ENCODE data around the gene SDCCAG8. TPM values are rescaled to one million over a fixed set of nuclear protein-coding genes. Genes with fewer than 3 reads are reported as not detected.
A peak's percentile ranks its signal among the peaks of the same experiment; 100 is the strongest.

The SDCCAG8 gene
- polyA plus RNA-seq, 3 donors = 33.2 to 34.4 (median 33.4) TPM

DNA sequence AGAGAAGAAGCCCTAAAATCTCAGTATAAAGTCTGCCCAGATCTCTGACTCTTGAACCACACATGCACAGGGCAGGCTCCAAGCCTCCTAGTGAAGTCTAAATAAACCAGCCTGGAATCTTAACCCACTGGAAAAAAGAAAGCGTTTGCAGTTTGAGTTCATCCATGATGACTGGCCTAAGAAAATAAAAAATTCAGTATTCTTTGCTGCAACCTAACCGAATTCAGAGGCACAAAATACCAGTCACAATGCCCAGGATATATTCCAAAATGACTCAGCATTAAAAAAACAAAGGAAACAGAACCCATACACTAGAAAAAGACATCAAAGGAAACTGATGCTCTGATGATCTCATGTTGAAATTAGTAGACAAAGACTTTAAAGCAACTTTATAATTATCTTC is 269.2 kb downstream of the SDCCAG8 start:
- peaks cover 0 to 5% (median 2%) of the 10 kb centered on the region in 3 donors for H3K27me3 Mint-ChIP-seq (ENCODE audit: low read depth in 3 of 3)
- Histone ChIP-seq H3K27me3 (ENCODE audit: control insufficient read depth in 2 of 2, insufficient read depth in 2 of 2, low read length in 2 of 2) (no peaks in the 10 kb centered on the region), H3K27ac (ENCODE audit: low read depth in 1 of 2, low read length in 2 of 2) (no peak overlapping the region), H3K9me3 (replicated peaks in 1 of 2; ENCODE audit: control insufficient read depth in 1 of 2, insufficient read depth in 1 of 2, low read length in 2 of 2) (no peaks in the 10 kb centered on the region), H3K4me1 (ENCODE audit: control insufficient read depth in 1 of 2, insufficient read depth in 2 of 2, low read length in 2 of 2) (peaks cover 0 to 6% of the 10 kb centered on the region in 2 donors), H3K4me3 (replicated peaks in 1 of 3; ENCODE audit: low read depth in 2 of 3, low read length in 3 of 3) (no peak overlapping the region), H2AFZ (ENCODE audit: insufficient read depth, low read depth, low read length, poor library complexity, severe bottlenecking) (no peak overlapping the region), H3K4me2 (replicated peaks; ENCODE audit: extremely low read depth, low read length, poor library complexity, severe bottlenecking) (no peak overlapping the region), H3K36me3 (replicated peaks in 1 of 2; ENCODE audit: control insufficient read depth in 1 of 2, insufficient read depth in 2 of 2, low read length in 2 of 2) (no peaks in the 10 kb centered on the region), H3K9ac (ENCODE audit: insufficient read depth, low read length, poor library complexity, severe bottlenecking) (no peak overlapping the region), H3K79me2 (ENCODE audit: insufficient read depth, low read length) (no peaks in the 10 kb centered on the region), H4K20me1 (ENCODE audit: insufficient read depth, low read length) (no peaks in the 10 kb centered on the region)
- peaks cover 0 to 5% (median 0%) of the 10 kb centered on the region in 7 donors for H3K9me3 Mint-ChIP-seq
- TF ChIP-seq, protein P1, sequence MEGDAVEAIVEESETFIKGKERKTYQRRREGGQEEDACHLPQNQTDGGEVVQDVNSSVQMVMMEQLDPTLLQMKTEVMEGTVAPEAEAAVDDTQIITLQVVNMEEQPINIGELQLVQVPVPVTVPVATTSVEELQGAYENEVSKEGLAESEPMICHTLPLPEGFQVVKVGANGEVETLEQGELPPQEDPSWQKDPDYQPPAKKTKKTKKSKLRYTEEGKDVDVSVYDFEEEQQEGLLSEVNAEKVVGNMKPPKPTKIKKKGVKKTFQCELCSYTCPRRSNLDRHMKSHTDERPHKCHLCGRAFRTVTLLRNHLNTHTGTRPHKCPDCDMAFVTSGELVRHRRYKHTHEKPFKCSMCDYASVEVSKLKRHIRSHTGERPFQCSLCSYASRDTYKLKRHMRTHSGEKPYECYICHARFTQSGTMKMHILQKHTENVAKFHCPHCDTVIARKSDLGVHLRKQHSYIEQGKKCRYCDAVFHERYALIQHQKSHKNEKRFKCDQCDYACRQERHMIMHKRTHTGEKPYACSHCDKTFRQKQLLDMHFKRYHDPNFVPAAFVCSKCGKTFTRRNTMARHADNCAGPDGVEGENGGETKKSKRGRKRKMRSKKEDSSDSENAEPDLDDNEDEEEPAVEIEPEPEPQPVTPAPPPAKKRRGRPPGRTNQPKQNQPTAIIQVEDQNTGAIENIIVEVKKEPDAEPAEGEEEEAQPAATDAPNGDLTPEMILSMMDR (IDR thresholded peaks at IDR 0.05) = no peak
- H3K4me3 Mint-ChIP-seq = no peak overlapping the region
- peak overlapping the region in 1 of 7 donors; percentile 6 for H3K27ac Mint-ChIP-seq
- intact Hi-C loops (cut with micrococcal nuclease) = no loop called here
- peaks cover 17% of the 10 kb centered on the region for H3K4me1 Mint-ChIP-seq
- DNase-seq = no peak
- peaks cover 1 to 6% of the 10 kb centered on the region in 2 donors for H3K36me3 Mint-ChIP-seq
- 100% methylated on average over 1 of the region's 2 CpGs for WGBS (ENCODE audit: insufficient coverage)

- peaks cover 0 to 6% of the 10 kb centered on the region in 2 donors for H3K36me3 Mint-ChIP-seq
- Histone ChIP-seq H3K4me2 (replicated peaks; ENCODE audit: extremely low read depth, low read length, poor library complexity, severe bottlenecking) (no peak overlapping the region), H3K4me1 (ENCODE audit: control insufficient read depth in 1 of 2, insufficient read depth in 2 of 2, low read length in 2 of 2) (peaks cover 0 to 6% of the 10 kb centered on the region in 2 donors), H3K4me3 (replicated peaks in 1 of 3; ENCODE audit: low read depth in 2 of 3, low read length in 3 of 3) (no peak overlapping the region), H3K9ac (ENCODE audit: insufficient read depth, low read length, poor library complexity, severe bottlenecking) (no peak overlapping the region), H3K27me3 (ENCODE audit: control insufficient read depth in 2 of 2, insufficient read depth in 2 of 2, low read length in 2 of 2) (no peaks in the 10 kb centered on the region), H3K27ac (ENCODE audit: low read depth in 1 of 2, low read length in 2 of 2) (no peak overlapping the region), H3K36me3 (replicated peaks in 1 of 2; ENCODE audit: control insufficient read depth in 1 of 2, insufficient read depth in 2 of 2, low read length in 2 of 2) (no peaks in the 10 kb centered on the region), H3K79me2 (ENCODE audit: insufficient read depth, low read length) (no peaks in the 10 kb centered on the region), H2AFZ (ENCODE audit: insufficient read depth, low read depth, low read length, poor library complexity, severe bottlenecking) (no peak overlapping the region), H4K20me1 (ENCODE audit: insufficient read depth, low read length) (no peaks in the 10 kb centered on the region), H3K9me3 (replicated peaks in 1 of 2; ENCODE audit: control insufficient read depth in 1 of 2, insufficient read depth in 1 of 2, low read length in 2 of 2) (no peaks in the 10 kb centered on the region)
- no peak overlapping the region for H3K4me3 Mint-ChIP-seq
- peaks cover 0 to 5% (median 2%) of the 10 kb centered on the region in 7 donors for H3K9me3 Mint-ChIP-seq
- peak overlapping the region in 2 of 7 donors; percentile 42 to 66 for H3K27ac Mint-ChIP-seq
- WGBS (ENCODE audit: insufficient coverage) = 96% methylated on average over 3 of the region's 7 CpGs
- no peak for DNase-seq
- H3K27me3 Mint-ChIP-seq (ENCODE audit: low read depth in 3 of 3) = peaks cover 0 to 5% (median 2%) of the 10 kb centered on the region in 3 donors
- TF ChIP-seq, protein P1 (IDR thresholded peaks at IDR 0.05) = no peak
- intact Hi-C loops (cut with micrococcal nuclease) = no loop called here
- peaks cover 17% of the 10 kb centered on the region for H3K4me1 Mint-ChIP-seq
Observed at GRCh38 chr1:243526180-243526579, 270.3 kb downstream of the SDCCAG8 start.

All from CD14-positive monocyte (primary cell).